HG03354 (cell line): ENCODE results near the gene ARRDC1.
"Not testable (repeated sequence)": the region's sequence is repeated elsewhere in the genome, so short reads cannot be mapped to it uniquely, and the experiment has no call there.

Experiments
- ATAC-seq: cut with Tn5 transposase; IDR thresholded peaks from one replicate; pipeline ENCODE4 v1.9.1; 2021; ENCODE audit warnings: mild to moderate bottlenecking; ENCODE audit not compliant: unreplicated experiment, poor library complexity, severe bottlenecking

Gene ARRDC1, protein sequence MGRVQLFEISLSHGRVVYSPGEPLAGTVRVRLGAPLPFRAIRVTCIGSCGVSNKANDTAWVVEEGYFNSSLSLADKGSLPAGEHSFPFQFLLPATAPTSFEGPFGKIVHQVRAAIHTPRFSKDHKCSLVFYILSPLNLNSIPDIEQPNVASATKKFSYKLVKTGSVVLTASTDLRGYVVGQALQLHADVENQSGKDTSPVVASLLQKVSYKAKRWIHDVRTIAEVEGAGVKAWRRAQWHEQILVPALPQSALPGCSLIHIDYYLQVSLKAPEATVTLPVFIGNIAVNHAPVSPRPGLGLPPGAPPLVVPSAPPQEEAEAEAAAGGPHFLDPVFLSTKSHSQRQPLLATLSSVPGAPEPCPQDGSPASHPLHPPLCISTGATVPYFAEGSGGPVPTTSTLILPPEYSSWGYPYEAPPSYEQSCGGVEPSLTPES

DNA sequence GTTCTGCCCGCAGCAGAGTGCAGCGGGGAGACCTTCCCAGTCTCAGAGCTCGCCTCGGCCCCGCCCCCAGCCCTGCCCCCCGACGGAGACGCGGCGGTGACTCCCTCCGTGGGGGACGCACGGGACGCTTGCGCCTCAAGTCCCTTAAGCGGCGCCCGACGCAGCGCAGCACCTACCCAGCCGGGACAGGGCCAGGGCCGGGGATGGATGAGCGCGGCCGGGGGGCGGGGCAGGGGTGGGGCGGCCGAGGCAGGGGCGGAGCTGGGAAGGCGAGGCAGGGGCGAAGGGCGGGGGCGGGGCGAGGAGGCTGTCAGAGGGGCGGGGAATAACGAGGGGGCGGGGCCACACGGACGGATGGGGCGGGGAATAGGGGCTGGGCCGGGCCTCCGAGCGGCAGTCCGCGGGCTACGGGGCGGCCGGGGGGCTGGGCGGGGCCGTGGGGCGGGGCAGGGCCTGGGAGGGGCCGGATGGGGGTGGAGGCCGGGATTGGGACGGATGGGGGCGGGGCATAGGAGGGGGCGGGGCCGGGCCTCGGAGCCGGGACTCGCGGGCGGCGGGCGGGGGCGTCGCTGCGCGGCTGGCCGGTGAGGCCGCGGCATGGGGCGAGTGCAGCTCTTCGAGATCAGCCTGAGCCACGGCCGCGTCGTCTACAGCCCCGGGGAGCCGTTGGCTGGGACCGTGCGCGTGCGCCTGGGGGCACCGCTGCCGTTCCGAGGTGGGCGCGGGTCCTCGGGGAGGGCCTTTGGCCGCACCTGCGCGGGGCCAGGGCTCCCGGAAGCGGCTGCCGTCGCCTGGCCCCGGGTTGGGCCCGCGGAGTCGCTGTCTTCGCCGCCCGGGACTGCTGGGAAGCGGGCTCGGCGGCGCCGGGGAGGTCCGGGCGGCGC is at the start of gene ARRDC1:
TSS of gene ARRDC1 (plus strand) at position 566 of the 884 bp plus-strand sequence. CDS start at position 598, 32 bp downstream.
- peak; percentile 70 for ATAC-seq

DNA sequence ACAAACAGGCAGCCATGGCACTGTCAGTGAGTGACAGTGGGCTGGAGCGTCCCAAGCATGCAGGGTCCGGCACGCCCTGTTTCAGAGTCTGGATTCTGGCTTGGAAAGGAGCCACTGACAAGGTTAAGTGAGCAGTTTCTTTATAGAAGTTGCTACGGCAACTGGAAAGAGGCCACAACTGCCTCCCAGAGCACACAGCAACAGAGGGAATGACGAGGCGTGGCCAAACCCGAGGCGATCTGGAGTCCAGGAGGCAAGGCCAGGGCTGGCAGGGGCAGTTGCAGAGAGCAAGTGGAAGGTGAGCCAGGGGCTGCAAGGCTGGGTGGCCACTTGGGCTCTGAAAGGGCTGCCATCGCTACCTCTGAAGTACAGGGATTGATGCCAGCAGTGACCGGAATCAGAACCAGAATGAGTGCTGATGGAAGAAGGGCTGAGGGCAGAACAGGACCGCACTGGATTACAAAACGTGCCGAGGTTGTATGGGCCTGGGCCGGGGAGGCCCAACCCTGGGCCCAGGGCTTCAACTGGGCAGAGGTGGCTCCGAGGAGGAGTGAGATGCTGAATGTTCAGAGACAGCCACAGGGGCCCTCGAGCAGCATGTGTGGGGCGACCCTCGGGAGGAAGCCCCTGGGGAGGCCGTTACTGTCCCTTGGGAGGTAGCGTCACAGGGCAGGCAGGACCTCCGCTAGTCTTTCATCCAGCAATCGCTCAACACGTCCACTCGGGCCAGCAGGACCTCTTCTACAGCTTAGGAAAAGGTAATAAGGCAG is 49.2 kb upstream of the ARRDC1 start:
- no peak for ATAC-seq

DNA sequence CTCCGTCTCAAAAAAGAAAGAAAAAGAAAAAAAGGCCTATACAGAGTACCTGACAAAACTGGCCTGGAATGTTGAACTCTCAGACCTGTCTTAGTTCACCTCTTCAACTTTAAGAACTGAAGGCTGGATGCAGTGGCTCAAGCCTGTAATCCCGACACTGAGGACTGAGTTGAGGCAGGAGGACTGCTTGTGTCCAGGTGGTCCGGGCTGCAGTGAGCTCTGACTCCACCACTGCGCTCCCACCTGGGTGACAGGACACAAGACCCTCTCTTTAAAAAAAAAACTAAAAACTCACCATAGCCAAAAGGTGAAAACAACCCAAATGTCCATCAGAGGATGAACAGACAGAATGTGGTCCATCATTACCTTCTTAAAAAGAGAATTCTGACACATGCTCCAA is 47.4 kb upstream of the ARRDC1 start:
- no peak for ATAC-seq

DNA sequence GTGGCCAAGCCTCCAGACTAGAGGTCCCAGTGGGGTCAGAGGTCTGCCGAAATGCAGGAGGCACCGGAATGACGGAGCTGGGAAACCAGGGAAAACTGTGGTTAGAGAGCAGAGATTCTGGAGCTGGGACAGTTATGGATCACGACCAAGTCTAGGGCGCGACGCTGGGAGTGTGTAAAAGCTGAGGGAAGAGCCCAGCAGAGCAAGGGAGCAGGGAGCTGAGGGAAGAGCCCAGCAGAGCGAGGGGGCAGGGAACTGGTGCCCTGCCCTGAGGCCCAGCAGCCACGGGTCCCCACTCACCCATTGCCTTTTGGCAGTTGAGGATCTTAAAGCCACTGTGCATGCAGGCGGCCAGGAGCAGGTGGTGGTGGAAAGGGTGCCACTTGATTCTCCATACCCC is 41.4 kb upstream of the ARRDC1 start:
- ATAC-seq: no peak

DNA sequence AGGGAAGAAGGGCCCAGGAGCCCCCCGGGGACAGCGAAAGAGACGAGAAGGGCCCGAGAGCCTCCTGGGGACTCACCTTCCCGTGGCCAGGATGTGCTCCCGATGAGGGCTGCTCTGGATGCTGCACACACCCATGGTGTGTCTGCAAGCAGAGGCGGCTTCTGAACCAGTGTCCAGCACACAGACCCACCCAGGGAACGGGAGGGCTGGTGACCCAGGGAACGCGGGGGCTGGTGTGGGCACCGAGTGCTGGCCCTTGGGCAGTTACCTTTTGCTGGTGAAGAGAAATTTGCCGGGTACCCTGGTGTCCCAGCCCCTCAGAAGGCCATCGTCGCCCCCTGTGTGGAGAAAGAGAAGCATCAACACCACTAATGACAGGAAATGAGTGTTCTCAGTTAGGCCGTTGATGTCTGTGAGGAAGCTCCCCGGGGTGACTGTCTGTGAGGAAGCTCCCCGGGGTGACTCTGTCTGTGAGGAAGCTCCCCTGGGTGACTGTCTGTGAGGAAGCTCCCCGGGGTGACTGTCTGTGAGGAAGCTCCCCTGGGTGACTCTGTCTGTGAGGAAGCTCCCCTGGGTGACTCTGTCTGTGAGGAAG is 40.6 kb upstream of the ARRDC1 start:
- ATAC-seq: no peak

DNA sequence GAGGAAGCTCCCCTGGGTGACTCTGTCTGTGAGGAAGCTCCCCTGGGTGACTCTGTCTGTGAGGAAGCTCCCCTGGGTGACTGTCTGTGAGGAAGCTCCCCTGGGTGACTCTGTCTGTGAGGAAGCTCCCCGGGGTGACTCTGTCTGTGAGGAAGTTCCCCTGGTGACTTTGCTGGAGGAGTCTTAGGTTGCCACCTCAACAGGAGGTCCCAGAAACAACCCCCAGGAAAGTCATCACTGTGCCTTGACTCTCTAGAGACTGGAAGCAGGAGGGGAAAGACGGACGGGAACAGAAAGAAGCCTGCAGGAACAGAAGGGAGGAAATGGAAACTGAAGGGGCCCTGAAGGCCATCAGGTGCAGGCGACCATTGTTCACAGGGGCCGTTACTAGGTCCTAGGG is 37.0 kb upstream of the ARRDC1 start:
- ATAC-seq: not testable (repeated sequence)

DNA sequence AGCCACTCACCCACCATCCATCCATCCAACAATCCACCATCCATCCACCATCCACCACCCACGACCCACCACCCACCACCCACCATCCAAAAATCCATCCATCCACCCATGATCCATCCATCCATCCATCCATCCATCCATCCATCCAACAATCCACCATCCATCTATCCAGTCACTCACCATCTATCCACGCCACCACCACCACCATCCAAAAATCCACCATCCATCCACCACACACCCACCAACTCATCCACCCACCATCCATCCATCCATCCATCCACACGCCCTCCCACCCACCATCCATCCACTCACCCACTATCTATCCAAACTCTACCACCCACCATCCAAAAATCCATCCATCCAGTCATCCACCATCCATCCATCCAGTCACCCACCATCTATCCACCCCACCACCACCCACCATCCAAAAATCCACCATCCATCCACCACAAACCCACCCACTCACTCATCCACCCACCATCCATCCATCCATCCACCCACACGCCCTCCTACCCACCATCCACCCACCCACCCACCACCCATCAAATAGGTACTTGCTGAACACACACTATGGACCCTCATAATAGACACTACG is 35.8 kb upstream of the ARRDC1 start:
- no peak for ATAC-seq

DNA sequence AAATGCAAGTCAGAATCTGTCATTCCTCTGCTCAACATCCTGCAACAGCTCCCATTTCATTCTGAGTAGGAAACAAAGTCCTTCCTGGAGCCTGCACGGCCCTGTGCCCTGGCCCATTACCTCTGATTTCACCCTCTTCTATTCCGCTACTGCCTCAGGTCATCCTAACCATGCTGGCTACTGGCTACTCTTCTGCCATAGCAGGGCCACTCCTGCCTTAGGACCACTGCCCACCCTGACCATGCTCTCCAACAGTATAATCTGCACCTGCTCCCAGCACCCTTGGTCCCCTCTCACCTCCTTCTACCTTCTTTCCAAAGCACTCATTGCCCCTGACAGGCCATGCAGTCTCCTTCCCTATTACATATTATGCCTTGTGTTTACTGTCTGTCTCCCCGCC is 34.9 kb upstream of the ARRDC1 start:
- no peak for ATAC-seq

DNA sequence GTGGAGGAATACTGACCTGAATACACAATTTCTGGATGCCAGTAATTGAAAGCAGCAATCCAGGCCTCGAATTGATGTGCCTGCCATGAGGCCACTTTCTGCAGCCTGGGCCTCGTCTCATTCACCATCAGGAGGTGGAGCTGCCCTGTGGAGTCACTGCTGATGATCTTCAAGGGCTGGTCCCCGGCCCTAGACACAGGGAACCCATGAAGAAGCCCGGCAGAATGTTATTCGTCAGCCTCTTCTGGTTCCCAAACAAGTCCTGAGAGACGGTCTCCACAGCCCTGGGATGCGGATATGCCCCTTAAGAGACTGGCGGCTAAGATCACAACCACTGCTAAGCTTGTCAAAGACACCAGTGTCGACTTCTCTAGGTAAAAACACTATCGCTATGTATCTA is 31.3 kb upstream of the ARRDC1 start:
- ATAC-seq: no peak

DNA sequence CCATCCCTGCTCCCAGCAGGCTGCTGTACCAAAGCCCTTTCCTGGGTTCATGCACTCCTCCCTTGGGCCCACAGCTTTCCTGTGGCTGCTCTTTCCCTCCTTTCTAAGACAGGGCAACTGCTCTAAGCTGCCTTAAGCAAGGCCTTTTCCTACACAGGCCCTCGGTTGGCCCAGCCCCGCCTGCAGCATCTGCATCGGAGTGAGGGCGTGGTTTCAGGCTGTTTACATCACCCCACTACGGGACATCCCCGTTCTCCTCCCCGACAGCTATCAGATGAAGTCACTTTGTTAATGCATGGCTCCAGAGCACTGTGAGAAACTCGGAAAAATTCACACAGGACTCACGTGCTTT is 30.1 kb upstream of the ARRDC1 start:
- ATAC-seq: no peak

DNA sequence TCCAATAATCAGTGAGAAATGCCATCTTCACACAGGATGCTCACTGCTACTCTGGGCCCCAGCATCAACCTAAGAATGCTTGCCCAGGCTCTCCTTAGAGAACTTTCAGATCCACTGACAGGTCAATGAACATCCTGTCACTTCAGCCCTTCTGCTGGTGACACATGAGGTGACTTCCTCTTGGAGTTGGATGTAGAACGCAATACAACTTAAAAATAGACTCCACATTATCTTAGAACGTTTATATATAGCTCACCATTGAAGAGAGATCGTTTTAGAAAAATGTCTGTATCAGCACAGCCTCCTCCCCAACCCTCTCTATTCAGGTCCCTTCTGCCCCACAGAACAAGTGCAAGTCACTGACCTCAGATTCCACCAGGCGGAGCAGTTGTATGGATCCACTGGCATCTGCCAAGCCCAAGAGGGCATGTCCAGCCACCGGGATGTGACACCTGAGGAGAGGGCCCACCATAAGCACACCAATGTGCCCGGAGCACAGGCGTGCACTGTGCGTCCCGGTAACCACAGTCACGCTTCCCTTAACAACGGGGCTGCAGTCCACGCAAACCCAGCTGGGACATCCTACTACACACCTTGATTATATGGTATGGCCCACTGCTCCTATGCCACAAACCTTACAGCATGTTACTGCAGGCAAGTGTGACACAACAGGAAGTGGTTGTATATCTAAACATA is 29.6 kb upstream of the ARRDC1 start:
- ATAC-seq: no peak

DNA sequence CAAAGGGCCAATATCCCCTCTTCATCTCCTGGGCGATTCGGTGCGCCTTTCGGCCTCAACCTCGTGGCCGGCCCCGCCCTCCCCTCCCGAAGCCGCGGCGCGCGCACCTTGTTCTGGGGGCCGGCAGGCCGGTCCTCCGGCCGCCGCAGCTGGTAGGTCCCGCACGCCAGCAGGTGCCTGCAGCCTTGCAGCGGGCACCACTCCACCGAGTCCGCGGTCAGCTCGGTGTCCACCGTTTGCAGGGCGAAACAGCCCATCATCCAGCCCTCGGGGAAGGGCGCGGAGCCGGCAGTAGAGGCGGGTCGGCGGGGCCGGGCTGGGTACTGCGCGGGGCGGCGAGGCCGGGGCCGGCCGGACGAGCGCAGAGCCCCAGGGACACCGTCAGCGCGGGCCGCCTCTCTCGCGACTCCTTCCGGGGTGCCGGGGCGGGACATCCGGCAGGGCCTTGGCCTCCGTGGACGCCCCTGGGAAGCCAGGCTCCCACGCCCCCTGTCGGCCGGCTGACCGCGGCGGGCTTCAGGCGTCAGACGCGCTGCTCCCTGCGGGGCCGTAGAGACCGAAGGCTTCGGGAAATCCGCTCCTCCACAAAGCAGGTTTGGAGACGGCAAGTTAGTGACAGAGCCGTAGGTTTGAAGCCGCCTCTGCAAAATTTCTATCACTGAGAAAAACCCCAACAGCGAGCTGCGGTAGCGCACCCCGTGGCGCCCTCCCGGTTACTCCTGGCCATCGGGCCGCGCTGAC is 26.8 kb upstream of the ARRDC1 start, which contains the start of gene DPH7:
TSS of gene DPH7 (minus strand) at position 408 of the 741 bp plus-strand sequence. CDS start at position 260, 148 bp downstream.
- peak; percentile 92 for ATAC-seq

DNA sequence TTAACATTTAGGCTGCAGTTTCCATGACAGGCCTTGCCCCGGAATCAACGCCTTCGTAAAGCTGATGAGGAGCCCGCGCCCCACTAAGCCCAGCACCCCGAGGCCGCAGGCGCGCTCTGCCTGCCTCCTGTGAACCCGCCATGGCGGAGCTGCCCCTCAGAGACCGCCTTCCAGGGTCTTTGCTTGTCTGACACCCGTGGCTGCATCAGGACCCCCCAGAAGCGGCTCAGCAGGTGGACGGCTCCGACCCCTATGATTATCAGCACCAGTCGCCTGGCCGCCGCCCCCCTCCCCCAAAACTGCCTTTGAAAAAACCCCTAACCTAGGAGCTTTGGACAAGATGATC is 26.3 kb upstream of the ARRDC1 start:
- no peak for ATAC-seq

DNA sequence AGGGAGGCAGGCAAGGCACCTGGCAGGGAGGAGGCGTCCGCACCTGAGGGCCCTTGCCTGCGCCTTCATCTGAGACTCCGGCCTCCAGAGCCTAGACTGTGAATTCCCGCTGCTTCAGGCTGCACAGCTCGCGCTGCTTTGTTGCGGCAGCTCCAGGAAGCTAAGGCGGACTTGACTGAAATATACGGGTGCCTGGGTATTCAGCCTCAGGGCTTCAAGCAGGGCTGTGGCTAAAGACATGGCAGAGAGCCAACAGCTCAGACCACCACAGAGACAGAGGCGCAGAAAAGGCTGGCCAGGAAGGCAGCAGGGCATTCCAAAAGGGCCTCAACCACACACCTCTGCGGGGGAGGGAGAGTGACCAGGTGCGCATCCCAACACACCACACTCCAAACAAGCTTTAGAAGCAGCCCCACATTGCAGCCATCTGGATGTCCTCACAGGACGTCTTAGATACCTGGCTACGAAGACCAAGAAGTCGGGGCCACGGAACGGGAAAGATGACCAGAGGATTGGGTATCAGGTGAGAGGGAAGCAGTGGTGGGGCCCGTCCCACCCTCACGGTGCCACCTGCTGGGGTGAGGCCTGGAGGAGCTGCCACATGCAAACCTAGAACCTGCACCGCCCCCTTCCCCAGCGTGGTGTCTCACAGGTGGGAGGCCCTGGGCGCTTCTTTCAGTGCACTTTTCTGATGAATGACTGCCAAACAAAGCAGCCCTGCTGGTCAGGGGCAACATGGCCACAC is 25.1 kb upstream of the ARRDC1 start:
- no peak for ATAC-seq

DNA sequence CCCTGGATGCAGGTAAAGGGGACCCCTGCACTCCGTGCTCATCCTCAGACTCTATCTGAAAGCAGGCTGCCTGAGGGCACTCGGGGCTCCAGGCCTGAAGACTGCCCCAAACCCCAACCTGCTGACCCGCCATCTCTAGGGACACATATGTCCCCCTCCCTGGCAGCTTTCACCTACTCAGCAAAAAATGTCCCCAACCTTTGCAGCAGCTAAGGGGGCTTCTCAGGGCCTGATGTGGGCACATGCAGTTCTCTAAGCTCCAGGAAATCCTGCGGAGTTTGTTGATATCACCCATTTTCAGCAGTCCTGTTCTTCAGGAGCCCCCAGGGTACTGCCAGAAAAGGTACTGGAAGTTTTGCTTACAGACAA is 24.5 kb upstream of the ARRDC1 start:
- no peak for ATAC-seq

DNA sequence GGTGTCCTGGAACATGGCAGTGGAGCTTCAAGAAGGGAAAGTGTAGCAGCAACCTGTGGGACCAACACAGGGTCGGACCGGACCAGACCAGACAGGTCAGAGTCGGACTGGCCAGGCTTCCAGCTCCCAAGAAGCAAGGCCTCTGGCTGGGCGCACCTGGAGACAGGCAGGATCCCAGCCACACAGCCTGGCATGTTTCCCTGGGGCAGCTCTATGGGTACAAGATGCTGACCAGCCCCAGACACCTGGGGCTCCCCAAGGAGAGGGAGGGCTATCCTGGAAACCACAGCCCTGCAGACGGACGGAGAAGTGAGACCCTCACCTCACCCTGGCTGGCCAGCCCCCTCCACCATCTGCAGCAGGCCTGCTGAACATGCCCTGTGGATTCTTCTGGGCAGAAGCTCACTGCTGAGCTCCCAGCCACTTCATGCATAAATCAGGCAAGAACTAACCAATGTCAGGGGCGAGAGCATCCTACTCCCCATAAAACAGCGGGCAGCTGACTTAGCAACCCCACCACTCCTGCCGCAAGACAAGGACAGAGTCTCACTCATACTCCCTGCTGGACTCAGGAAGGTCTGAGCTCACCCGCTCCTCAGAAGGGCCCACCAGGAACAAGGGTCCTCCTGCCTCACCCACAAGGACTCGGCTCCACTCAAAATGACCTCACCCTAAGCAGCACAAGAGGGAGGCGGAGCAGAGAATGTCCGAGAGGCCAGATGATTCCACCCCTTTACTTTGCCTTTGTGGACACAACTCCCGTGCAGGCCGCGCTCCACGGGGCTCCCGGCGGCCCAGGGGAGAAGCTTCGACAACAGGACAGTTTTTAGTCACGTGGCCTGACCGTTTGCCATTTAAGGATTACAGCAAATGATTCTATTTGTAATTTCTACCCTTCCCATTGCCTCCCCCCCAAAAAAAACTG is 23.9 kb upstream of the ARRDC1 start:
- ATAC-seq: no peak
